SK-N-MC (cell line): Measurements from ENCODE around the gene PID1.

Experiments
- EZH2 ChIP-seq: fragments of 200-600 bp; sonication (generic); IDR thresholded peaks from one replicate; pipeline ENCODE4 v1.6.1; 2017; ENCODE audit warnings: antibody characterized with exemption
- FOXP2 ChIP-seq: optimal IDR thresholded peaks from 2 replicates; pipeline ENCODE3; 2011; ENCODE audit warnings: mild to moderate bottlenecking, moderate library complexity; ENCODE audit not compliant: insufficient read depth; ENCODE audit errors: extremely low read length, control extremely low read depth
- POLR2AphosphoS5 ChIP-seq: IDR thresholded peaks from 2 replicates; pipeline ENCODE4 v1.6.1; 2012; ENCODE audit warnings: mild to moderate bottlenecking, low read depth, low read length, borderline replicate concordance

DNA sequence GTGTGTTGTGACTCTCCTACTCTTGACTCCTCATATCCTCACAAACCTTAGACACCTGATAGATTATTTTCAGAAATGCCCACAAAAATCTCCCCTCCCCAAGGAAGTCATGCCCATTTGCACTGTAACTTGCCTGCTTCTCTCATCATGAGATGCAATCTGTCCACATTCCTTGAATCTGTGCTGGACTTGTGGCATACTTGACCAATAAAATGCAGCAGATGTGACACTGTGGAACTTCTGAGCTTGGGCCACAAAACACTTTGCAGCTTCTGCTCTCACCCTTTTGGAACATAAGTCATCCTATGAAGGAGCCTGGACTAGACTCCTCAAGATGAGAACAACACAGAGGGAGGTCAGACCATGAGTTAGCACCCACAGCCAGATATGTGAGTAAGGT lies 4.4 kb upstream of the PID1 start:
- TF ChIP-seq EZH2, result no peak
- no peak for TF ChIP-seq POLR2AphosphoS5
- TF ChIP-seq FOXP2, result no peak
